Uterus (tissue), 4 donors: ENCODE results near the gene NUP37. TPM values are rescaled to one million over a fixed set of nuclear protein-coding genes. Genes with fewer than 3 reads are reported as not detected.
"Not testable (repeated sequence)": the region's sequence is repeated elsewhere in the genome, so short reads cannot be mapped to it uniquely, and the experiment has no call there.

Experiments
- DNase-seq, 2 donors: peaks; one replicate each; pipeline ENCODE4 v3.0.0-alpha.2; 2019 to 2020
- H3K27ac ChIP-seq, 2 donors: fragments of 200-600 bp; sonication (generic); 1 replicate in 1 of 2; 2 replicates in 1 of 2; pipeline ENCODE4 v1.5.1; 2016 to 2018
- H3K27me3 ChIP-seq, 2 donors: fragments of 200-600 bp; sonication (generic); one replicate each; pipeline ENCODE4 v1.5.1; 2018 to 2019; ENCODE audit warnings: control low read depth in 1 of 2
- H3K36me3 ChIP-seq, 2 donors: fragments of 200-600 bp; sonication (generic); one replicate each; pipeline ENCODE4 v1.5.1; 2019; ENCODE audit warnings: control low read depth in 1 of 2
- H3K4me1 ChIP-seq, 2 donors: fragments of 200-600 bp; sonication (generic); one replicate each; pipeline ENCODE4 v1.5.1; 2018 to 2019; ENCODE audit warnings: control low read depth in 1 of 2
- H3K4me3 ChIP-seq, 2 donors: fragments of 200-600 bp; sonication (generic); 1 replicate in 1 of 2; 2 replicates in 1 of 2; pipeline ENCODE4 v1.5.1; 2018 to 2019; ENCODE audit warnings: mild to moderate bottlenecking in 1 of 2
- H3K9me3 ChIP-seq, 2 donors: fragments of 200-600 bp; sonication (generic); one replicate each; pipeline ENCODE4 v1.5.1; 2019; ENCODE audit warnings: control low read depth in 1 of 2
- CTCF ChIP-seq, 4 experiments: fragments of 200-600 bp in 2 of 4; fragments of 450-650 bp in 2 of 4; sonication (generic) in 2 of 4; IDR thresholded peaks; one replicate each; pipeline ENCODE4 v1.5.1; 2016 to 2019; ENCODE audit warnings: antibody characterized with exemption in 4 of 4, mild to moderate bottlenecking in 2 of 4, moderate library complexity in 1 of 4
- POLR2A ChIP-seq, 2 donors: fragments of 450-650 bp; IDR thresholded peaks; one replicate each; pipeline ENCODE4 v1.6.1; 2016; ENCODE audit warnings: antibody characterized with exemption in 2 of 2, mild to moderate bottlenecking in 1 of 2, moderate library complexity in 1 of 2
- intact Hi-C: fragments of 100-400 bp; cut with DNase I; formaldehyde crosslinking; loops from one replicate; pipeline ENCODE4 v1.15.1; 2023; ENCODE audit warnings: low total_unique reads
- total RNA-seq, 4 donors: library from RNA; depleted of rRNA in 3 of 4; stranded (reverse); fragments of >200 nt in 3 of 4; gene quantifications; one replicate each; pipeline versions ENCODE4 v1.1.0 to v1.2.4, GENCODE V29; 2014 to 2023
- donor health status: DM: yes; HTN: yes; CAD: no.

The NUP37 gene
- total RNA-seq, 4 donors from 2014 or later: 5.6 to 49.4 (median 22.4) TPM

GRCh38 chr12:102144221-102144620 is 24.3 kb upstream of the NUP37 start:
- H3K4me3 ChIP-seq: no peak overlapping the region
- H3K9me3 ChIP-seq: no peaks in the 10 kb centered on the region
- no peaks in the 10 kb centered on the region for H3K27me3 ChIP-seq
- intact Hi-C loops: no loop called here
- no peak overlapping the region for H3K27ac ChIP-seq
- TF ChIP-seq CTCF (IDR thresholded peaks at IDR 0.05): no peak
- TF ChIP-seq POLR2A (IDR thresholded peaks at IDR 0.05): no peak
- no peaks in the 10 kb centered on the region for H3K36me3 ChIP-seq
- no peak for DNase-seq
- no peaks in the 10 kb centered on the region for H3K4me1 ChIP-seq

- H3K36me3 ChIP-seq, H3K4me1 ChIP-seq, H3K27ac ChIP-seq, H3K9me3 ChIP-seq, intact Hi-C loops, DNase-seq, H3K27me3 ChIP-seq, H3K4me3 ChIP-seq: not testable (repeated sequence)
These were observed 23.0 kb upstream of the NUP37 start for GRCh38 chr12:102142866-102143373.

GRCh38 chr12:102137619-102138018 is 17.7 kb upstream of the NUP37 start:
- H3K9me3 ChIP-seq, H3K27me3 ChIP-seq, intact Hi-C loops, H3K4me1 ChIP-seq, H3K27ac ChIP-seq, H3K36me3 ChIP-seq, DNase-seq, H3K4me3 ChIP-seq: not testable (repeated sequence)

- H3K4me1 ChIP-seq, intact Hi-C loops, H3K27ac ChIP-seq, H3K36me3 ChIP-seq, H3K4me3 ChIP-seq, DNase-seq, H3K9me3 ChIP-seq, H3K27me3 ChIP-seq: not testable (repeated sequence)
These were observed 11.5 kb upstream of the NUP37 start for GRCh38 chr12:102131442-102131841.

- H3K36me3 ChIP-seq, H3K27ac ChIP-seq, H3K4me3 ChIP-seq, intact Hi-C loops, H3K27me3 ChIP-seq, DNase-seq, H3K4me1 ChIP-seq, H3K9me3 ChIP-seq: not testable (repeated sequence)
These were observed 10.8 kb upstream of the NUP37 start for GRCh38 chr12:102130720-102131119.

- intact Hi-C loops, H3K27me3 ChIP-seq, H3K9me3 ChIP-seq, H3K4me1 ChIP-seq, DNase-seq, H3K4me3 ChIP-seq, H3K27ac ChIP-seq, H3K36me3 ChIP-seq: not testable (repeated sequence)
These were observed 1.4 kb upstream of the NUP37 start for GRCh38 chr12:102121328-102121727.

GRCh38 chr12:102120886-102121285 is 972 bp upstream of the NUP37 start:
- Histone ChIP-seq H3K27me3 (no peaks in the 10 kb centered on the region), H3K4me3 (no peak overlapping the region)

More at GRCh38 chr12:102120886-102121285, 972 bp upstream of the NUP37 start:
- Histone ChIP-seq H3K9me3 (no peaks in the 10 kb centered on the region), H3K4me1 (peaks cover 5% of the 10 kb centered on the region in 2 donors), H3K27ac (no peak overlapping the region), H3K36me3 (no peaks in the 10 kb centered on the region)
- DNase-seq: no peak
- TF ChIP-seq CTCF (IDR thresholded peaks at IDR 0.05) (no peak), POLR2A (IDR thresholded peaks at IDR 0.05) (no peak)
- intact Hi-C loops: no loop called here
